Activated naive CD4-positive, alpha-beta T cell (primary cell): ENCODE results near the gene DCAF12.
"Not testable (repeated sequence)": the region's sequence is repeated elsewhere in the genome, so short reads cannot be mapped to it uniquely, and the experiment has no call there.

Experiments used
- DNase-seq, 4 experiments: peaks; one replicate each; lab custom pipeline; 2025; lab: John Stamatoyannopoulos, UW

The DCAF12 gene

GRCh38 chr9:34126207-34127034 is at the start of gene DCAF12:
Gene DCAF12, minus strand, starts transcription at chr9:34126698. Its CDS starts 267 bp downstream, at chr9:34126431.
- peak; percentile 56 to 83 (median 70) for DNase-seq

DNA sequence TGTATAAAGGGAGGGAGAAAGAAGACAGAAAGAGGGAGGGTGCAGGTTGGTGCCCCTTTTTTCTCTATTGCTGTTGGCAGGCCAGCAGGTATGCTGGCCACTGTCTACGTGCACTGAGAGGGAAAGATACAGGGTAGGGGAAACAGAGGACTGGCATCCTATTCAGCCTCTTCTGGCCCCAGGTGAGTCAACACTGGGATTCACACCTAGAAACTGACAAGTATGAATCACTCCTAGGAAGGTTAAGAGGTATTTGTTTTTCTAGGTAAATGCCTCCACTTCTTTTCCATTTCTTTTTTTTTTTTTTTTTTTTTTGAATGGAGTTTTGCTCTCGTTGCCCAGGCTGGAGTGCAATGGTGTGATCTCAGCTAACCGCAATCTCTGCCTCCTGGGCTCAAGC is 49.6 kb upstream of the DCAF12 start:
- DNase-seq: no peak

DNA sequence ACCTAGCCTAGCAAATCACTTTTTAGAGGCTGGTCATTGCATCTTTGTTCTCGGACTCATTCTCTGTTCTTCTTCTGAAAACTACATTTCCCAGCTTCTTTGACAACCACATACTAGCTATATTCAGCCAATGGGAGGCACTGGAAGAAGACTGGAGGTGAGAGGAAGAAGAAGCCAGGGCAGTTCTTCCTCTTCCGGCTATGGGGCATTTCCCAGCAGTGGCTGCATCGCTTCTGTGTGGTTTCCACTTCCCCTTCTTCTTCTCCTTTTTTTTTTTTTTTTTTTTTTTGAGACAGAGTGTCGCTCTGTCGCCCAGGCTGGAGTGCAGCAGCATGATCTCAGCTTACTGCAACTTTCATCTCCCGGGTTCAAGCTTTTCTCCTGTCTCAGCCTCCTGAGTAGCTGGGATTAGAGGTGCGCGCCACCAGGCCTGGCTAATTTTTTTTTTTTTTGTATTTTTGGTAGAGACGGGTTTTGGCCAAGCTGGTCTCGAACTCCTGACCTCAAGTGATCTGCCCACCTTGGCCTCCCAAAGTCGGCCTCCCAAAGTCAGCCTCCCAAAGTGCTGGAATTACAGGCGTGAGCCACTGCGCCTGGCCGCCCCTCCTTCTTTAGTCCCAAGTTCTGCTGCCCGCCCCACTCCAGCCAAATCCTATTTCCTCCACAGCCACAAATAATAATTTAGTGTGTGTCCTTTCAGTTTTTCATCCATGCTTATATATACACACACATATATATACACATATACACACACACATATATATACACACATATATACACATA is 45.4 kb upstream of the DCAF12 start:
- peak in 2 of 4 experiments; percentile 4 to 5 for DNase-seq

DNA sequence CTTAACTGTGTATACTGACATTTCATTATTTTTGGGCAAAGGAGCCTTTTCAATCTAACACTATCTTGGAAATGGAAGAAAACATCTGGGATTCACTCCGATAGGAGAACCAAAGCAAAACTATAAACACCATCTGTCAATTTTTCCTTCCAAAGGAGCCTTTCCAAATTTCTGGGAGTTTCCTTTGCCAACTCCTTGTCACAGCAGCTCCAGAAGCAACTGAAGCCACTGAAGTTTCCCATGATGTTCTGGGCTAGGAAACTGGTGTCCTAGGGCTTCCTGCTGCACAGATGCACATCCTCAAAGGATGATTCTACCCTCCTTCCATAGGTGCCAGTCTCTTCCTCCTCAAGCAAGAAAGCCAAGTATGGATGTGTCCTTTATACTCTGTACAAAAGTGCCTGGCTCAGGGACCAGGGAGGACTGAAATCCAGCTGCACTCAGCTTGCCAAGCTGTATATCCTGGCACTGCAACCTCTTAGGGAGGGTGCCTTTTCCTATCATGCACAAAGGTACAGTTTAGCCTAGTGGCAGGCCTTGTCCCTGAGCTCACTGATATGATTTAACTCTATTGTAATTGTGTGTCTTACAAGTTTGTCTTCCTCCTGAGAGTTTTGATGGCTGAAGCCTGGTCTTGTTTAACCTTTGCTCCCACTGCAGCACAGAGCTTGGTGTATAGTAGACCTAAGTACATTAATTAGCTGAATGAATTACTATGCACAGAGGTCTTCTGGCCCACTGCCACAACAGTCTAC is 43.9 kb upstream of the DCAF12 start:
- no peak for DNase-seq

GRCh38 chr9:34169125-34169524 is 42.6 kb upstream of the DCAF12 start:
- no peak for DNase-seq

- no peak for DNase-seq
Observed at GRCh38 chr9:34163434-34163833, 36.9 kb upstream of the DCAF12 start.

DNA sequence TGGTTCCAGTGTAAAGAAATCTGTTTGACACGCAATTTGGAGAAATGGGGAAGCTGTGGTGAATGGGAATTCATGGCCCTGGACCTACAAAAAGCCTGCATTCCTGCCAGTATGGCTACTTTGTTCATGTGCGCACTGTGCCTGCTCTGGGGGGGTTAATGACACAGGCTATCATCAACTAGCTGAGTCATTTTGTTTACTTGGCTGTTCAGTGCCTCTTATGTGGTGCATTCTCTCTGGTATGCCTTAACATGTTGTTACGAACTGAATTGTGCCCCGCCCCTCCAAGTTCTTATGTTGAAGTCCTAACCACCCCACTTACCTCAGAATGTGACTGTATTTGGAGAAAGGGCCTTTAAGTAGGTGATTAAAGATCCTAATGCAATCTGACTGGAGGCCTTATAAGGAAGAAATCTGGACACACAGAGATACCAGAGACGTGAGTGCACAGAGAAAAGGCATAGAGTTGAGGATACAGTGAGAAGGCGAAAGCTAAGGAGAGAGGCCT is 31.9 kb upstream of the DCAF12 start:
- DNase-seq: no peak

GRCh38 chr9:34157898-34158297 is 31.4 kb upstream of the DCAF12 start:
- DNase-seq: no peak

DNA sequence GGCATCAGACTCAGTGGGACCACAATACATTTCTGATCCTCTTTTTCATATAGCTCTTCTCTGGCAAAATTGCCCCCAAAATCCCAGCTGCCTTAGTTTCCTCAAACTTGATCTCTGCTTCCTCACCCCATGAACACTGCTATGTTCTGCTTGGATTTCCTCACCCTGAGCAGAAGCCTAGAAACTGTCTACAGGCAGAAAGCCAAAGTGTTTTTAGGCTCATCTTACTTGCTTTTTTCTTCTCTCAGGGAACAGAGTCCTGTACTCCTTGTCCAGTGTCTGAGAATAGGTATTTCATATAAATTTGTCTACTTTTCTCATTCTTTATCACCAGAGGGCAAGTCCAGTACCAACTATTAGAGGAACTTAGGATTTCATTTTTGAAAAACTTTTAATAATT is 30.8 kb upstream of the DCAF12 start:
- DNase-seq: no peak

DNA sequence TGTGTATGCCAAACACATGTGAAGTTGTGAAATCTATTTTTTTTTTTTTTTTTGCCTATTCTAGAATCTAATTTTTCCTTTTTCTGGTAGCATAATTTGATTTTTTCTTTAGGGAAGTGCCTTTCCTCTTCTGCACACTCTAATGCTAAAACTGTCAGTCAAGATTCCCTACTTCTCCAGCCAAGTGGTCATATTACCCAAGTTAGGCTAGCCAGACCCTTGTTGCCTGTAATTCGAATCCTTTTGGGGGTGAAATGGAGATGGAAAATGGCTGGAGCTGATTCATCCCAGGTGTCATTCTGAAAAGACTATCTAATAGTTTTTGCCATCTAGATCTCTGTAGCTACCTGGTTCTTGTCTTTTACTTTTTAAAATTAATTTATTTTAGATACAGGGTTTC is 27.6 kb upstream of the DCAF12 start:
- no peak for DNase-seq

GRCh38 chr9:34151398-34151797 is 24.9 kb upstream of the DCAF12 start:
- no peak for DNase-seq

- DNase-seq: no peak
Observed at GRCh38 chr9:34145165-34145564, 18.7 kb upstream of the DCAF12 start.

DNA sequence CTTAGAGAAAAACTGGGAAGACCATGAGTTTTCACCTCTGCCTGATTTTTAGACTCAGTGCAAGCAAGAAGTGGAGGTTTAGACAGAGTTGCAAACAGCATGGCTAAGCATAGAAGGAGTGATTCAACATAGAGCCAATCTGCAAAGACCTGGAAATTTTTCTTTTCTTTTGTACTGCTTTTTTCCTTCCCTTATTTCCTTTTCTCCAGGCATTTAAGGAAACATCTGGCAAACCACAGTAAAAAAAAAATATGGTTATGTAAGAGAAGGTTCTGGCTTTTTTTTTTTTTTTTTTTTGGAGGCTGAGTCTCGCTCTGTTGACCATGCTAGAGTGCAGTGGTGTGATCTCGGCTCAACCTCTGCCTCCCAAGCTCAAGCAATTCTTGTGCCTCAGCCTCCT is 16.6 kb upstream of the DCAF12 start:
- no peak for DNase-seq

DNA sequence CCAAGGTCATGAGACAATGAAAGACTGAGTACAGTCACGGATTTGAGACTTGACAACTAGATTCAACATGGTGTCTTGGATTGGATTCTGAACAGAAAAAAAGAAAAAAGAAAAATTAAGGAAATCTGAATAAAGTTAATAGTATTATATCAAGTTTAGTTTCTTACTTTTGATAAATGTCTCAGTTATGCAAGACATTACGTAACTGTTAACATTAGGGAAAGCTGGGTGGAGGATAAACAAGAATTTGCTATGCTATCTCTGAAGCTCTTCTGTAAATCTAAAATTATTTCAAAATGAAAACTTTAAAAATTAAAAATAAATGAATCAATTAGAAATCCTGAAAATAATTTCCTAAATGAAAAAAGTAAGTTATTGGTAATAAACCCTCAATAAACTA is 14.4 kb upstream of the DCAF12 start:
- DNase-seq: no peak

- no peak for DNase-seq
Observed at GRCh38 chr9:34139477-34140146, 13.1 kb upstream of the DCAF12 start.

GRCh38 chr9:34138644-34139043 is 12.1 kb upstream of the DCAF12 start:
- DNase-seq: not testable (repeated sequence)

DNA sequence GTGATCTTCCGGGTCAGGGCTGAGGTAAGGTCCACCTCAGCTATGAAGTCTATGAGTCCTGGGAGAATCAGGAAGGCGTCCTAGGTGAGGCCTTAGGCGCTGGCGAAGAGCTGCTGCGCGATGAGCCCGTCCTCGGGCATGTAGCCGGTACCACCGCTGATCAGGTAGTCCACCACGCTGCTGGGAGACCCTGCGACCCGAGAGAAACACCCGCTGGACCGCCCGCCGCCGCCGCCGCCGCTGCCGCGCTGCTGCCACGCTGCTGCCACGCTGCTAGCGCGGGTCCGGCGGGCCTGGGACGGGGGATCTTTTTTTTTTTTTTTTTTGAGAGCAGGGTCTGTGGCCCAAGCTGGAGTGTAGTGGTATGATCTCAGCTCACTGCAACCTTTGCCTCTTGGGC is 8.0 kb upstream of the DCAF12 start:
- DNase-seq: no peak

- no peak for DNase-seq
Observed at GRCh38 chr9:34133436-34133949, 7.0 kb upstream of the DCAF12 start.

DNA sequence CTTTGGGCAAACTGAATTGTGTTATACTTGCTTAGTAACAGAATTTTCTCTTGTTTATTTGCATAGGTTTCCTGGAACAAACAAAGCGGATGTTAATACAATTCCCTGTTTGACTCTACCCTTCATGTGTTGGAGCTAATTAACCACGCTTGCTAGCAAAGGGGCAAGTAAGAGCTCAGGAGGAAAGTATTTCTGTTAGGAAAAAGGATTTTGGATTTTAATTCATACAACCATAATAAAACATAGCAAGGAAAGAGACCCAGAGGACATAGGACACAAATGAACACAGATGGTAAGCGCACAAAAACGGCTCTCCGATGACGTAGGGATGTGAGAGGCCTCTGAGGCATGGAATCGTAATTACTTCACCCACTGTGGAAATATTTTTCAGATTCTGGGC is 5.1 kb upstream of the DCAF12 start:
- no peak for DNase-seq

DNA sequence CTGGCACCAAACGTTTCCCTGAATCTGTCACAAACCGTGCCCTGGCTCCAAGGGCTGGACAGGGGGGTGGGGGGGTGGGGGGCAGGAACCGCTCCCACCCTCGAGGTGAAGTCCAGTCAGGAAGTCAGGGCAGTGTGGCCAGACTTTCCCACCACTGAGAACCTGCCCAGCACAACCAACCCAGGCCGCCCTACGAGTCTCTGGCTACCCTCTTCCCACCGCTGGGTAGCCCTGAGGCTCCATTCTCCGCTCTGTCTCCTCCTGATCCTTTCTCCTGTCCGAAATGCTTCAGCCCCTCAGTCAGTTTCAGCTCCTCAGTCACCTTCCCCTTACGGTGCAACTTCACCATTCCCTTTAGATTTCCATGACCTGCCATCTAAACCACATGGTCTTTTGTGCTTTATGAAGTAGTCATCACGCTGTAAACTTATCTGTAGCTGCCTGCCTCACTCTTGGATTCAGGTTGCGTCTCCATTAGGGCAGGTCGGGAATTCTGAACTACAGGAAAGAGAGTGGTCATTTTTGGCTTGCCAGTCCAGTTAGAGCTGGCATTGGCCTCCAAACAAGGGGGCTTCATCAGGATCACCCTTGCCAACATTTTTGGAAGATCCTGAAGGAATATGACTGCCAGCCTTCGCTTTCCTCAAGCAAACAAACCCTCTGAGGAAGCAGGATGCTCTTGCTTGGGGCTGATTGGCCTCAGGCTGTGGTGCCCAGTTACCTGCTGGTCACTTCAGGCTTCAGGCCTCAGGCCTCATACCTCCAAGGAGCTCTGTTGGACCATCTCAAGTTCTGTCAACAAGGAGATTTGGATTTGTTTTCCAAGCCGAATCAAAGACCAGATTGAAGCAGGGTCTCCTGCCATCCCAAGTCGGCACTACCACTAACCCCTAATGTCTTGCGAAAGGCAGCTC is 794 bp upstream of the DCAF12 start:
- no peak for DNase-seq
